Natural killer cell (primary cell): ENCODE measurements around the gene SPECC1. TPM values are rescaled to one million over a fixed set of nuclear protein-coding genes. Genes with fewer than 3 reads are reported as not detected.

Experiments used
- ATAC-seq, 3 donors: fragments of 150-1000 bp in 2 of 3; fragments of 200-7000 bp in 1 of 3; cut with Tn5 transposase; 1 replicate in 1 of 3; 2 replicates in 2 of 3; pipeline ENCODE4 v1.10.0; 2021; ENCODE audit warnings: mild to moderate bottlenecking in 2 of 3, moderate library complexity in 2 of 3
- DNase-seq, 2 donors: peaks; one replicate each; pipeline versions ENCODE4 v3.0.0 to v3.0.0-alpha.2; 2013 to 2021; ENCODE audit warnings: mixed read lengths in 1 of 2
- H3K27ac ChIP-seq: one replicate; pipeline ENCODE4 v1.5.1; 2013; ENCODE audit warnings: mild to moderate bottlenecking, low read length
- H3K27me3 ChIP-seq: one replicate; pipeline ENCODE4 v1.6.1; 2013; ENCODE audit warnings: low read length; ENCODE audit not compliant: control insufficient read depth, insufficient read depth
- H3K36me3 ChIP-seq: one replicate; pipeline ENCODE4 v1.6.1; 2013; ENCODE audit warnings: low read length; ENCODE audit not compliant: control insufficient read depth, insufficient read depth
- H3K4me1 ChIP-seq: one replicate; pipeline ENCODE4 v1.6.1; 2013; ENCODE audit warnings: low read length; ENCODE audit not compliant: control insufficient read depth, insufficient read depth
- H3K4me3 ChIP-seq: one replicate; pipeline ENCODE4 v1.5.1; 2013; ENCODE audit warnings: low read length
- H3K9me3 ChIP-seq: one replicate; pipeline ENCODE4 v1.6.1; 2013; ENCODE audit warnings: low read length; ENCODE audit not compliant: control insufficient read depth, insufficient read depth
- H3K27ac Mint-ChIP-seq, 2 donors: one replicate each; pipeline ENCODE4 v1.8.0; 2022; ENCODE audit warnings: mild to moderate bottlenecking in 2 of 2, mixed read lengths in 2 of 2, moderate library complexity in 1 of 2
- H3K27me3 Mint-ChIP-seq, 2 donors: one replicate each; pipeline ENCODE4 v1.8.0; 2022; ENCODE audit warnings: low read depth in 2 of 2, mixed read lengths in 2 of 2
- H3K36me3 Mint-ChIP-seq: one replicate; pipeline ENCODE4 v1.8.0; 2022; ENCODE audit warnings: mixed read lengths
- H3K4me1 Mint-ChIP-seq, 2 donors: one replicate each; pipeline ENCODE4 v1.8.0; 2022; ENCODE audit warnings: mixed read lengths in 2 of 2
- H3K4me3 Mint-ChIP-seq: one replicate; pipeline ENCODE4 v1.8.0; 2022; ENCODE audit warnings: mild to moderate bottlenecking, moderate library complexity, mixed read lengths
- H3K9me3 Mint-ChIP-seq, 2 donors: one replicate each; pipeline ENCODE4 v1.8.0; 2022; ENCODE audit warnings: mixed read lengths in 2 of 2
- CTCF ChIP-seq: fragments of 200-600 bp; IDR thresholded peaks from one replicate; pipeline ENCODE4 v1.8.0; 2022; ENCODE audit warnings: antibody characterized with exemption
- WGBS: methylation state at CpG from one replicate; pipeline ENCODE4 v1.1.7; 2013; ENCODE audit warnings: missing lambda C conversion rate; ENCODE audit not compliant: insufficient coverage; 5-methylcytosine and 5-hydroxymethylcytosine counted together
- intact Hi-C: fragments of 100-400 bp; cut with micrococcal nuclease; formaldehyde crosslinking; loops from one replicate; pipeline ENCODE4 v1.14.2; 2022
- total RNA-seq, 4 donors: library from RNA; stranded (reverse); fragments of 120-200 nt in 1 of 4; gene quantifications; one replicate each; pipeline versions ENCODE4 v1.2.3 to v1.2.4, GENCODE V29; 2013 to 2022

Gene SPECC1
- total RNA-seq, 3 donors from 2014 or later (not counting 1 experiment from before 2014, with no cell fraction given), result 29.3 to 45.1 (median 37.2) TPM

- no peaks in the 10 kb centered on the region for H3K9me3 ChIP-seq
- TF ChIP-seq CTCF, result no peak
- DNase-seq, result no peak
- Mint-ChIP-seq H3K36me3 (no peaks in the 10 kb centered on the region), H3K9me3 (no peaks in the 10 kb centered on the region), H3K4me3 (no peak overlapping the region), H3K27me3 (peaks cover 0 to 7% of the 10 kb centered on the region in 2 donors), H3K4me1 (no peaks in the 10 kb centered on the region), H3K27ac (no peak overlapping the region)
- no peak overlapping the region for H3K27ac ChIP-seq
- no peaks in the 10 kb centered on the region for H3K36me3 ChIP-seq
- H3K4me1 ChIP-seq, result no peaks in the 10 kb centered on the region
- no peak for ATAC-seq
- no peaks in the 10 kb centered on the region for H3K27me3 ChIP-seq
- 100% methylated on average over 2 of the region's 2 CpGs for WGBS
- no peak overlapping the region for H3K4me3 ChIP-seq
- intact Hi-C loops, result no loop called here
These were observed 42.5 kb downstream of the SPECC1 start for GRCh38 chr17:20051624-20052023.

- no peak overlapping the region for H3K4me3 Mint-ChIP-seq
- ATAC-seq (no peak), DNase-seq (no peak)
- Histone ChIP-seq H3K27ac (no peak overlapping the region), H3K36me3 (no peaks in the 10 kb centered on the region), H3K9me3 (no peaks in the 10 kb centered on the region), H3K27me3 (no peaks in the 10 kb centered on the region), H3K4me1 (no peaks in the 10 kb centered on the region), H3K4me3 (no peak overlapping the region)
- no peaks in the 10 kb centered on the region for H3K4me1 Mint-ChIP-seq
- TF ChIP-seq CTCF, result no peak
- 94% methylated on average over 4 of the region's 4 CpGs for WGBS
- H3K9me3 Mint-ChIP-seq, result no peaks in the 10 kb centered on the region
- H3K27me3 Mint-ChIP-seq, result peaks cover 0 to 7% of the 10 kb centered on the region in 2 donors
- intact Hi-C loops, result no loop called here
- no peaks in the 10 kb centered on the region for H3K36me3 Mint-ChIP-seq
- H3K27ac Mint-ChIP-seq, result no peak overlapping the region
These were observed 44.3 kb downstream of the SPECC1 start for GRCh38 chr17:20053361-20053964.

GRCh38 chr17:20059728-20060188, 50.6 kb downstream of the SPECC1 start:
- Mint-ChIP-seq H3K4me3 (no peak overlapping the region), H3K4me1 (peaks cover 0 to 5% of the 10 kb centered on the region in 2 donors), H3K27me3 (peaks cover 6 to 7% of the 10 kb centered on the region in 2 donors), H3K27ac (no peak overlapping the region), H3K36me3 (no peaks in the 10 kb centered on the region), H3K9me3 (no peaks in the 10 kb centered on the region)
- Histone ChIP-seq H3K4me1 (no peaks in the 10 kb centered on the region), H3K27ac (no peak overlapping the region), H3K36me3 (no peaks in the 10 kb centered on the region), H3K9me3 (no peaks in the 10 kb centered on the region), H3K27me3 (no peaks in the 10 kb centered on the region), H3K4me3 (no peak overlapping the region)
- DNase-seq (no peak), ATAC-seq (no peak)
- 47% methylated on average over 3 of the region's 3 CpGs for WGBS
- TF ChIP-seq CTCF, result no peak
- intact Hi-C loops, result no loop called here
